ENCODE data around the gene ST3GAL5. TPM values are rescaled to one million over a fixed set of nuclear protein-coding genes. Genes with fewer than 3 reads are reported as not detected.

Gene ST3GAL5
- total RNA-seq, 1 experiment from 2014 or later: 5.9 TPM

- TF ChIP-seq CTCF (conservative IDR thresholded peaks at IDR 0.05) (no peak), EZH2 (IDR thresholded peaks at IDR 0.05; ENCODE audit: low read depth) (no peak)
- Histone ChIP-seq H3K79me2 (ENCODE audit: low read depth) (no peaks in the 10 kb centered on the region), H3K4me1 (replicated peaks; ENCODE audit: insufficient read depth) (peaks cover 6% of the 10 kb centered on the region; the same call in 1 of the 2 replicates), H3K36me3 (ENCODE audit: low read depth) (no peaks in the 10 kb centered on the region), H3F3A (ENCODE audit: insufficient read depth, low read depth) (no peaks in the 10 kb centered on the region), H3K27ac (no peak overlapping the region), H3K27me3 (ENCODE audit: insufficient read depth, low read depth) (no peaks in the 10 kb centered on the region), H2AFZ (no peak overlapping the region), H3K4me2 (no peak overlapping the region), H3K9me3 (ENCODE audit: insufficient read depth, low read depth) (no peaks in the 10 kb centered on the region), H4K20me1 (ENCODE audit: insufficient read depth) (no peaks in the 10 kb centered on the region), H3K4me3 (no peak overlapping the region), H3K9me2 (ENCODE audit: insufficient read depth) (no peaks in the 10 kb centered on the region)
- ChIA-PET CTCF (no interaction called here), POLR2A (ENCODE audit: unreplicated experiment) (no interaction called here)
- BruUV-seq (replicated peaks): no TSS peak
- no peak for DNase-seq
- intact Hi-C loops (cut with micrococcal nuclease; ENCODE audit: unreplicated experiment): loop anchor here (10.0 kb wide), 1 partner anchor 366 kb away; the partner anchor contains the start of genes IMMT and MRPL35
Measured at GRCh38 chr2:85828725-85829124, 60.1 kb downstream of the ST3GAL5 start.

GRCh38 chr2:85827879-85828569 is 60.8 kb downstream of the ST3GAL5 start:
- CTCF ChIA-PET: interaction anchor here (0.6 to 1.8 kb wide), 14 partner anchors 12 to 782 kb away, joined by 3 to 25 read pairs (median 3); partner anchors contain the start of genes POLR1A, PTCD3 and ST3GAL5
- Histone ChIP-seq H3K9me2 (ENCODE audit: insufficient read depth) (no peaks in the 10 kb centered on the region), H4K20me1 (ENCODE audit: insufficient read depth) (no peaks in the 10 kb centered on the region), H3K4me1 (replicated peaks; ENCODE audit: insufficient read depth) (peaks cover 6% of the 10 kb centered on the region; the same call in 1 of the 2 replicates), H3K27ac (no peak overlapping the region), H3F3A (ENCODE audit: insufficient read depth, low read depth) (no peaks in the 10 kb centered on the region), H3K9me3 (ENCODE audit: insufficient read depth, low read depth) (no peaks in the 10 kb centered on the region), H3K79me2 (ENCODE audit: low read depth) (no peaks in the 10 kb centered on the region), H3K36me3 (ENCODE audit: low read depth) (no peaks in the 10 kb centered on the region), H3K4me2 (peak overlapping the region; percentile 69), H3K4me3 (no peak overlapping the region), H2AFZ (peak overlapping the region; percentile 69), H3K27me3 (ENCODE audit: insufficient read depth, low read depth) (no peaks in the 10 kb centered on the region)
- no peak for DNase-seq
- intact Hi-C loops (cut with micrococcal nuclease; ENCODE audit: unreplicated experiment): loop anchor here (1.0 to 10.0 kb wide), 3 partner anchors 61 to 367 kb away; partner anchors contain the start of genes IMMT, MRPL35 and ST3GAL5
- no TSS peak for BruUV-seq (replicated peaks)
- POLR2A ChIA-PET (ENCODE audit: unreplicated experiment): interaction anchor here (0.7 kb wide), 1 partner anchor 99 kb away, joined by 4 read pairs; no protein-coding TSS in a partner anchor
- TF ChIP-seq EZH2 (IDR thresholded peaks at IDR 0.05; ENCODE audit: low read depth) (no peak), CTCF (conservative IDR thresholded peaks at IDR 0.05) (no peak)

- BruUV-seq (replicated peaks): no TSS peak
- peak; percentile 83 for TF ChIP-seq CTCF (conservative IDR thresholded peaks at IDR 0.05)
- no peak for TF ChIP-seq EZH2 (IDR thresholded peaks at IDR 0.05; ENCODE audit: low read depth)
- Histone ChIP-seq H3K9me2 (ENCODE audit: insufficient read depth) (no peaks in the 10 kb centered on the region), H3K36me3 (ENCODE audit: low read depth) (no peaks in the 10 kb centered on the region), H3K27ac (no peak overlapping the region), H2AFZ (peak overlapping the region; percentile 69), H3K4me2 (peak overlapping the region; percentile 69), H3K4me1 (replicated peaks; ENCODE audit: insufficient read depth) (peaks cover 6% of the 10 kb centered on the region; the same call in 1 of the 2 replicates), H4K20me1 (ENCODE audit: insufficient read depth) (no peaks in the 10 kb centered on the region), H3K27me3 (ENCODE audit: insufficient read depth, low read depth) (no peaks in the 10 kb centered on the region), H3K79me2 (ENCODE audit: low read depth) (no peaks in the 10 kb centered on the region), H3F3A (ENCODE audit: insufficient read depth, low read depth) (no peaks in the 10 kb centered on the region), H3K4me3 (no peak overlapping the region), H3K9me3 (ENCODE audit: insufficient read depth, low read depth) (no peaks in the 10 kb centered on the region)
- intact Hi-C loops (cut with micrococcal nuclease; ENCODE audit: unreplicated experiment): loop anchor here (1.0 to 10.0 kb wide), 3 partner anchors 62 to 368 kb away; partner anchors contain the start of genes IMMT, MRPL35 and ST3GAL5
- peak; percentile 49 to 65 for DNase-seq
- CTCF ChIA-PET: interaction anchor here (0.6 to 1.8 kb wide), 14 partner anchors 12 to 783 kb away, joined by 3 to 25 read pairs (median 3); partner anchors contain the start of genes POLR1A, PTCD3 and ST3GAL5
- POLR2A ChIA-PET (ENCODE audit: unreplicated experiment): interaction anchor here (0.7 kb wide), 1 partner anchor 99 kb away, joined by 4 read pairs; no protein-coding TSS in a partner anchor
Measured at GRCh38 chr2:85826990-85827878, 61.6 kb downstream of the ST3GAL5 start.
